ENCODE measurements around the gene RXYLT1. TPM values are rescaled to one million over a fixed set of nuclear protein-coding genes. Genes with fewer than 3 reads are reported as not detected.

RXYLT1 gene
- polyA plus RNA-seq, 4 donors: 3.4 to 20.9 (median 9.3) TPM

DNA sequence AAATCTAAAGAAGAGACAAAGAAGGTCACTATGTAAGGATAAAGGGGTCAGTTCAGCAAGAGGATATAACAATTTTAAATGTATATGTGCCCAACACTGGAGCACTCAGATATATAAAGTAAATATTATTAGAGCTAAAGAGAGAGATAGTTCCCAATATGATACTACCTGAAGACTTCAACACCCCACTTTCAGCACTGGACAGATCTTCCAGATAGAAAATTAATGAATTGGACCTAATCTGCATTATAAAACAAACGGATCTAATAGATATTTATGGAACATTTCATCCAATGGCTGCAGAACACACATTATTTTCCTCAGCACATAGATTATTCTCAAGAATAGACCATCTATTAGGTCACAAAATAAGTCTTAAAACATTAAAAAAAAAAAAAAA, 40.7 kb downstream of the RXYLT1 start:
- FAIRE-seq (no peak), DNase-seq (no peak)
- no peaks in the 10 kb centered on the region for H3K4me1 ChIP-seq (ENCODE audit: control insufficient read depth in 3 of 3, insufficient read depth in 2 of 3, low read depth in 1 of 3, low read length in 2 of 3)
- 46 to 88% (median 79%) methylated on average over 1 of the region's 1 CpG for WGBS, 3 donors
- H3K9me3 ChIP-seq (ENCODE audit: control insufficient read depth in 2 of 2, insufficient read depth in 1 of 2, low read depth in 1 of 2, low read length in 1 of 2): peaks cover 0 to 23% of the 10 kb centered on the region in 2 donors
- H3K4me3 ChIP-seq (ENCODE audit: low read depth in 1 of 3, low read length in 3 of 3): no peak overlapping the region
- peaks cover 0 to 11% (median 0%) of the 10 kb centered on the region in 3 donors for H3K27me3 ChIP-seq (ENCODE audit: control insufficient read depth in 3 of 3, insufficient read depth in 3 of 3, low read length in 3 of 3)
- H3K27ac ChIP-seq (ENCODE audit: low read depth in 1 of 3, low read length in 2 of 3): no peak overlapping the region
- no peaks in the 10 kb centered on the region for H3K36me3 ChIP-seq (ENCODE audit: control insufficient read depth in 3 of 3, insufficient read depth in 2 of 3, low read depth in 1 of 3, low read length in 3 of 3)

DNA sequence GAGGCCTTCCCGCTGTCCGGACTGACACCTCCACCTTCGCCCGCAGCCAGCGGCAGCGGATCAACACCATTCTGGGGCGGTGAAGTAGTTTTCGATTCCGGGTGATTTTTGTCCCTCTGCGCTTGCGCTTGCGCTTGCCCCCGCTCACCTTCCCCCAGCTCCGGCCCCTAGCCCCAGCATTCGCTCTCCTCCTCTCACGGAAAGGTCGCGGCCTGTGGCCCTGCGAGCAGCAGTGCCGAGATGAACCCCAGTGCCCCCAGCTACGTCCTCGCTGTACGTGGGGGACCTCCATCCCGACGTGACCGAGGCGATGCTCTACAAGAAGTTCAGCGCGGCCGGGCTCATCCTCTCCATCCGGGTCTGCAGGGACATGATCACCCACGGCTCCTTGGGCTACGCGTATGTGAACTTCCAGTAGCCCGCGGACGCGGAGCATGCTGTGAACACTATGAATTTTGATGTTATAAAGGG, 42.1 kb downstream of the RXYLT1 start:
- no peaks in the 10 kb centered on the region for H3K36me3 ChIP-seq (ENCODE audit: control insufficient read depth in 3 of 3, insufficient read depth in 2 of 3, low read depth in 1 of 3, low read length in 3 of 3)
- no peak for DNase-seq
- no peak for FAIRE-seq
- peaks cover 0 to 23% of the 10 kb centered on the region in 2 donors for H3K9me3 ChIP-seq (ENCODE audit: control insufficient read depth in 2 of 2, insufficient read depth in 1 of 2, low read depth in 1 of 2, low read length in 1 of 2)
- H3K4me3 ChIP-seq (ENCODE audit: low read depth in 1 of 3, low read length in 3 of 3): peak overlapping the region in 1 of 3 donors; percentile 49
- WGBS, 3 donors: 25 to 59% (median 55%) methylated on average over 38 of the region's 38 CpGs
- no peaks in the 10 kb centered on the region for H3K4me1 ChIP-seq (ENCODE audit: control insufficient read depth in 3 of 3, insufficient read depth in 2 of 3, low read depth in 1 of 3, low read length in 2 of 3)
- peak overlapping the region in 1 of 3 donors; percentile 47 for H3K27ac ChIP-seq (ENCODE audit: low read depth in 1 of 3, low read length in 2 of 3)
- peaks cover 0 to 11% (median 0%) of the 10 kb centered on the region in 3 donors for H3K27me3 ChIP-seq (ENCODE audit: control insufficient read depth in 3 of 3, insufficient read depth in 3 of 3, low read length in 3 of 3)

DNA sequence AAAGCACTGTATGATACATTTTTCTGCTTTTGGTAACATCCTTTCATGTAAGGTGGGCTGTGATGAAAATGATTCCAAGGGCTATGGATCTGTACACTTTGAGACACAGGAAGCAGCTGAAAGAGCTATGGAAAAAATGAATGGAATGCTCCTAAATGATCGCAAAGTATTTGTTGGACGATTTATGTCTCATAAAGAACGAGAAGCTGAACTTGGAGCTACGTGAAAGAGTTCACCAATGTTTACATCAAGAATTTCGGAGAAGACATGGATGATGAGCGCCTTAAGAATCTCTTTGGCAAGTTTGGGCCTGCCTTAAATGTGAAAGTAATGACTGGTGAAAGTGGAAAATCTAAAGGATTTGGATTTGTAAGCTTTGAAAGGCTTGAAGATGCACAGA, 42.6 kb downstream of the RXYLT1 start:
- DNase-seq: no peak
- no peak for FAIRE-seq
- peaks cover 0 to 11% (median 0%) of the 10 kb centered on the region in 3 donors for H3K27me3 ChIP-seq (ENCODE audit: control insufficient read depth in 3 of 3, insufficient read depth in 3 of 3, low read length in 3 of 3)
- H3K27ac ChIP-seq (ENCODE audit: low read depth in 1 of 3, low read length in 2 of 3): no peak overlapping the region
- no peaks in the 10 kb centered on the region for H3K4me1 ChIP-seq (ENCODE audit: control insufficient read depth in 3 of 3, insufficient read depth in 2 of 3, low read depth in 1 of 3, low read length in 2 of 3)
- H3K9me3 ChIP-seq (ENCODE audit: control insufficient read depth in 2 of 2, insufficient read depth in 1 of 2, low read depth in 1 of 2, low read length in 1 of 2): peaks cover 0 to 23% of the 10 kb centered on the region in 2 donors
- H3K4me3 ChIP-seq (ENCODE audit: low read depth in 1 of 3, low read length in 3 of 3): peak overlapping the region in 1 of 3 donors; percentile 49
- H3K36me3 ChIP-seq (ENCODE audit: control insufficient read depth in 3 of 3, insufficient read depth in 2 of 3, low read depth in 1 of 3, low read length in 3 of 3): no peaks in the 10 kb centered on the region
- 67 to 89% (median 79%) methylated on average over 6 of the region's 6 CpGs for whole genome bisulfite sequencing, 3 donors

DNA sequence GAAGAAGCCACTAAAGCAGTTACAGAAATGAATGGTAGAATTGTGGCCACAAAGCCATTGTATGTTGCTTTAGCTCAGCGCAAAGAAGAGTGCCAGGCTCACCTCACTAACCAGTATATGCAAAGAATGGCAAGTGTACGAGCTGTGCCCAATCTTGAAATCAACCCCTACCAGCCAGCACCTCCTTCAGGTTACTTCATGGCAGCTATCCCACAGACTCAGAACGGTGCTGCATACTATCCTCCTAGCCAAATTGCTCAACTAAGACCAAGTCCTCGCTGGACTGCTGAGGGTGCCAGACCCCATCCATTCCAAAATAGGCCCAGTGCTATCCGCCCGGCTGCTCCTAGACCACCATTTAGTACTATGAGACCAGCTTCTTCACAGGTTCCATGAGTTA, 43.3 kb downstream of the RXYLT1 start:
- FAIRE-seq: no peak
- H3K27me3 ChIP-seq (ENCODE audit: control insufficient read depth in 3 of 3, insufficient read depth in 3 of 3, low read length in 3 of 3): peaks cover 0 to 11% (median 0%) of the 10 kb centered on the region in 3 donors
- no peaks in the 10 kb centered on the region for H3K4me1 ChIP-seq (ENCODE audit: control insufficient read depth in 3 of 3, insufficient read depth in 2 of 3, low read depth in 1 of 3, low read length in 2 of 3)
- WGBS, 3 donors: 82 to 86% (median 84%) methylated on average over 6 of the region's 6 CpGs
- H3K36me3 ChIP-seq (ENCODE audit: control insufficient read depth in 3 of 3, insufficient read depth in 2 of 3, low read depth in 1 of 3, low read length in 3 of 3): no peaks in the 10 kb centered on the region
- no peak overlapping the region for H3K4me3 ChIP-seq (ENCODE audit: low read depth in 1 of 3, low read length in 3 of 3)
- no peak for DNase-seq
- no peak overlapping the region for H3K27ac ChIP-seq (ENCODE audit: low read depth in 1 of 3, low read length in 2 of 3)
- peaks cover 0 to 19% of the 10 kb centered on the region in 2 donors for H3K9me3 ChIP-seq (ENCODE audit: control insufficient read depth in 2 of 2, insufficient read depth in 1 of 2, low read depth in 1 of 2, low read length in 1 of 2)

DNA sequence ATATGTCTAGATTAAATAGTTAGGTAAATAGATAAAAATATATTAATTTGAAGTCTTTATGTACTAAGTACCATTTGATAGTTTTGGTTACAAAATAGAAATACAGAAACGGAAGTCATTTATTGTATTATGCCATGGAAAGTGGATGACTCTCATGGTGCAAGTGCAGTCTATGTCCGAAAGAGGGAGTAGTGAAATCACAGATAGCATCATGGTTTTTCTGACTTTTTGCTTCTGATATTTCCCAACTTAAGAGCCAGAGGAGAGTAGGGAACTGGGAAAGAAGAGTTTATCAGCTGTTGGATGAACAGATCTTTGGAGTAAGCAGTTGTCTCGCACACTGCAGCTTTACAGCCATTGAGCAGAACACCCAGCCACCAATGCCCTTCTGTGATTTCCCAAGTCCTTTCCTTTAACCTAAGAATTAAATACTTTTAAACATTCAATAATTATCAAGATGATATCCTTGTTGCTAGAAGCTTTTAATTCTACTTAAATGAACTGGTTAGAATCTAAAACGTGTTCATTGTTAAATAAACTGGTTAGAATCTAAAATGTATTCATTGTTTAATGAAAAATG, 46.4 kb downstream of the RXYLT1 start:
- H3K27ac ChIP-seq (ENCODE audit: low read depth in 1 of 3, low read length in 2 of 3): no peak overlapping the region
- H3K9me3 ChIP-seq (ENCODE audit: control insufficient read depth in 2 of 2, insufficient read depth in 1 of 2, low read depth in 1 of 2, low read length in 1 of 2): peaks cover 0 to 14% of the 10 kb centered on the region in 2 donors
- peak; percentile 51 to 52 for DNase-seq
- WGBS, 3 donors: 13 to 23% (median 22%) methylated on average over 4 of the region's 4 CpGs
- H3K27me3 ChIP-seq (ENCODE audit: control insufficient read depth in 3 of 3, insufficient read depth in 3 of 3, low read length in 3 of 3): peaks cover 0 to 11% (median 2%) of the 10 kb centered on the region in 3 donors
- FAIRE-seq: no peak
- no peaks in the 10 kb centered on the region for H3K36me3 ChIP-seq (ENCODE audit: control insufficient read depth in 3 of 3, insufficient read depth in 2 of 3, low read depth in 1 of 3, low read length in 3 of 3)
- H3K4me3 ChIP-seq (ENCODE audit: low read depth in 1 of 3, low read length in 3 of 3): no peak overlapping the region
- H3K4me1 ChIP-seq (ENCODE audit: control insufficient read depth in 3 of 3, insufficient read depth in 2 of 3, low read depth in 1 of 3, low read length in 2 of 3): no peaks in the 10 kb centered on the region

DNA sequence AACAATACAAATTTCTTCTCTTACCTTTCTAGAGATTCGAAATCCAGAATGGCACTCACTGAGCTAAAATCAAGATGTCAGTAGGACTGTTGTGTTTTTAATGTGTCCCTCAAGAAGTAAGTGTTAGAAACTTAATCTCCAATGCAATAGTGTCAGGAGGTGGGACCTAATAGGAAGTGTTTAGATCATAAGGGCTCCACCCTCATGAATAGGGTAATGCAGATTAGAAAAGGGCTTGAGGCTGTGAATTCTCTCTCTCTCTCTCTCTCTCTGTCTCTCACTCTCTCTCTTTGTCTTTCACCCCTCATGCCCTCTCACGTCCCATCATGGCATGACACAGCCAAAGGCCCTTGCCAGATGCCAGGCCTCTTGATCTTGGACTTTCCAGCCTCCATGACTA, 49.2 kb downstream of the RXYLT1 start:
- peaks cover 0 to 3% of the 10 kb centered on the region in 2 donors for H3K9me3 ChIP-seq (ENCODE audit: control insufficient read depth in 2 of 2, insufficient read depth in 1 of 2, low read depth in 1 of 2, low read length in 1 of 2)
- H3K27me3 ChIP-seq (ENCODE audit: control insufficient read depth in 3 of 3, insufficient read depth in 3 of 3, low read length in 3 of 3): peaks cover 0 to 2% (median 0%) of the 10 kb centered on the region in 3 donors
- 82 to 93% (median 83%) methylated on average over 2 of the region's 2 CpGs for WGBS, 3 donors
- DNase-seq: no peak
- H3K27ac ChIP-seq (ENCODE audit: low read depth in 1 of 3, low read length in 2 of 3): no peak overlapping the region
- no peak for FAIRE-seq
- H3K36me3 ChIP-seq (ENCODE audit: control insufficient read depth in 3 of 3, insufficient read depth in 2 of 3, low read depth in 1 of 3, low read length in 3 of 3): no peaks in the 10 kb centered on the region
- no peaks in the 10 kb centered on the region for H3K4me1 ChIP-seq (ENCODE audit: control insufficient read depth in 3 of 3, insufficient read depth in 2 of 3, low read depth in 1 of 3, low read length in 2 of 3)
- no peak overlapping the region for H3K4me3 ChIP-seq (ENCODE audit: low read depth in 1 of 3, low read length in 3 of 3)

DNA sequence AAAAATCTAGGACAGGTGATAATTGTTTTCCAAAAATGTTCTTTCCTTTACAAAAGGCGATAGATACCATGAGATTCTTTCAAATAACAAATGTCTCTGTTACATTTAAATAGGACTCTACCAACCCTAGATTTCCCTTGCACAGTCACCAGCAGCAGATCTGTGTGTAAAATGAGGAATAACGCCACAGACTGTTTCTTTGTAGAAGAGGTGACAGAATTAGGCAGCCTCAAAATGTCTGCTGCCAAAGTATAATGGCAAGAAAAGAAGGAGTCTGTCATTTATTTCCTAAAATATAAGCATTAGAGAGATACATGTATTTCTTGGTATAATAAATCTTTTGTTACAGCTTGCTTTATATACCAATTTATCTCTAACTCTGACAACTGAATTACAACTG, 56.3 kb downstream of the RXYLT1 start:
- 80 to 88% (median 80%) methylated on average over 2 of the region's 2 CpGs for WGBS, 3 donors
- FAIRE-seq: no peak
- no peak for DNase-seq

DNA sequence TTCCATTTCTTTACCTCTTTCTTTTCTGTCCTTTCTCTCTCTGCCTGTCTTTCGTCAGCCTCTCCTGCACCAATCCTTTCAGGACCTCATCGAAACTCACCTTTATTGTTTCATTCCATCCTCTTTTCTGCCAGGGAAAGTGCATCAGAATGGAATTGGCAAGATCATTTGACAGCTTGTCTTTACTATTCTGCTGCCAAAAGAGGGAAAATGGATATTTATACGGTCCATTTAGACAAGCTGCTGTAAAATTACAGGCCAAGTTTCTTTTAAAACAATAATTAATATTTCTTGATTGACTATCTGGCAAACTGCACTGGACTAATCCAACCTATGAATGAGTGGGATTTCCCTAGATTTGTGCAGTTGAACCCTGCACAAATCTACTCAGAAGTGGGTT, 57.2 kb downstream of the RXYLT1 start:
- peaks cover 0 to 2% (median 0%) of the 10 kb centered on the region in 3 donors for H3K27me3 ChIP-seq (ENCODE audit: control insufficient read depth in 3 of 3, insufficient read depth in 3 of 3, low read length in 3 of 3)
- FAIRE-seq: no peak
- 79 to 88% (median 81%) methylated on average over 3 of the region's 3 CpGs for WGBS, 3 donors

More for the DNA sequence above, 56.3 kb downstream of the RXYLT1 start:
- Histone ChIP-seq H3K27me3 (ENCODE audit: control insufficient read depth in 3 of 3, insufficient read depth in 3 of 3, low read length in 3 of 3) (peaks cover 0 to 2% (median 0%) of the 10 kb centered on the region in 3 donors), H3K27ac (ENCODE audit: low read depth in 1 of 3, low read length in 2 of 3) (no peak overlapping the region), H3K36me3 (ENCODE audit: control insufficient read depth in 3 of 3, insufficient read depth in 2 of 3, low read depth in 1 of 3, low read length in 3 of 3) (no peaks in the 10 kb centered on the region), H3K4me1 (ENCODE audit: control insufficient read depth in 3 of 3, insufficient read depth in 2 of 3, low read depth in 1 of 3, low read length in 2 of 3) (no peaks in the 10 kb centered on the region), H3K9me3 (ENCODE audit: control insufficient read depth in 2 of 2, insufficient read depth in 1 of 2, low read depth in 1 of 2, low read length in 1 of 2) (no peaks in the 10 kb centered on the region), H3K4me3 (ENCODE audit: low read depth in 1 of 3, low read length in 3 of 3) (no peak overlapping the region)

DNA sequence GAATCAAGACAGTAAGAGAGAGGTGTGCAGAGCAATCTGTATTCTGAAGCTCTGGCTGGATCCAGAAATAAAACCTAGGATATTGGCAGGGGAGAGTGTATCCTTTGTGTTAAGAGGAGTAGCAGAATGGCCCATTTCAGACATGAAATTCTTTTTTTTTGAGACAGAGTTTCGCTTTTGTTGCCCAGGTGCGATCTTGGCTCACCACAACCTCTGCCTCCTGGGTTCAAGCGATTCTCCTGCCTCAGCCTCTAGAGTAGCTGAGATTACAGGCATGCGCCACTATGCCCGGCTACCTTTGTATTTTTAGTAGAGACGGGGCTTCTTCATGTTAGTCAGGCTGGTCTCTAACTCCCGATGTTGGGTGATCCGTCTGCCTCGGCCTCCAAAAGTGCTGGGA, 58.7 kb downstream of the RXYLT1 start:
- FAIRE-seq (no peak), DNase-seq (no peak)
- no peaks in the 10 kb centered on the region for H3K4me1 ChIP-seq (ENCODE audit: control insufficient read depth in 3 of 3, insufficient read depth in 2 of 3, low read depth in 1 of 3, low read length in 2 of 3)
- no peak overlapping the region for H3K27ac ChIP-seq (ENCODE audit: low read depth in 1 of 3, low read length in 2 of 3)
- H3K36me3 ChIP-seq (ENCODE audit: control insufficient read depth in 3 of 3, insufficient read depth in 2 of 3, low read depth in 1 of 3, low read length in 3 of 3): no peaks in the 10 kb centered on the region
- H3K4me3 ChIP-seq (ENCODE audit: low read depth in 1 of 3, low read length in 3 of 3): no peak overlapping the region
- WGBS, 3 donors: 92 to 96% (median 95%) methylated on average over 9 of the region's 9 CpGs
- H3K27me3 ChIP-seq (ENCODE audit: control insufficient read depth in 3 of 3, insufficient read depth in 3 of 3, low read length in 3 of 3): peaks cover 0 to 2% (median 0%) of the 10 kb centered on the region in 3 donors
- H3K9me3 ChIP-seq (ENCODE audit: control insufficient read depth in 2 of 2, insufficient read depth in 1 of 2, low read depth in 1 of 2, low read length in 1 of 2): no peaks in the 10 kb centered on the region

More for the DNA sequence above, 57.2 kb downstream of the RXYLT1 start:
- no peak overlapping the region for H3K4me3 ChIP-seq (ENCODE audit: low read depth in 1 of 3, low read length in 3 of 3)
- no peaks in the 10 kb centered on the region for H3K36me3 ChIP-seq (ENCODE audit: control insufficient read depth in 3 of 3, insufficient read depth in 2 of 3, low read depth in 1 of 3, low read length in 3 of 3)
- no peaks in the 10 kb centered on the region for H3K4me1 ChIP-seq (ENCODE audit: control insufficient read depth in 3 of 3, insufficient read depth in 2 of 3, low read depth in 1 of 3, low read length in 2 of 3)
- no peaks in the 10 kb centered on the region for H3K9me3 ChIP-seq (ENCODE audit: control insufficient read depth in 2 of 2, insufficient read depth in 1 of 2, low read depth in 1 of 2, low read length in 1 of 2)
- DNase-seq: no peak
- no peak overlapping the region for H3K27ac ChIP-seq (ENCODE audit: low read depth in 1 of 3, low read length in 2 of 3)
